Peyer's patch (tissue), 4 donors: ENCODE data around the gene BICRA.

ENCODE experiments used
- CTCF ChIP-seq, 6 experiments: fragments of 450-650 bp in 4 of 6; fragments of 200-600 bp in 2 of 6; sonication (generic) in 1 of 6; IDR thresholded peaks; one replicate each; pipeline ENCODE4 v1.5.1; 2017 to 2019; ENCODE audit warnings: antibody characterized with exemption in 6 of 6, mild to moderate bottlenecking in 3 of 6, moderate library complexity in 1 of 6
- POLR2A ChIP-seq, 2 donors: fragments of 450-650 bp; IDR thresholded peaks; one replicate each; pipeline ENCODE4 v1.5.1; 2017; ENCODE audit warnings: antibody characterized with exemption in 2 of 2, mild to moderate bottlenecking in 2 of 2, moderate library complexity in 2 of 2

DNA sequence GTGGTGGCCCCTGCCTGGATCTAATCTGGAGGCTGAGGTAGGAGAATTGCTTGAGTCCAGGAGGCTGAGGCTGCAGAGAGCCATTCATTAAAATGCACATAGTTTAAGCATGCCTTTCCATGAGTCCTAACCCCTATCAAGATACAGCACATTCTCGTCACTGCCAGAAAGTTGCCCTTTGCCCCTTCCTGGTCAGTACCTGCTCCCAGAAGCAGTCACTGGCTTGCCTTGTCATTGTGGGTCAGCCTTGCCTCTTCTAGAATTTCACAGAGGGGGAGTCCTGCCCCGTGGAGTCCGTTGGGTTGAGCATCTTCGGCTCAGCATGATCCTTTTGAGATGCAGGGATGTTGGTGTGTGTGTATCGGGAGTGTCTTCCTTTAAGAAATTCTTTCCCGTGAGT lies 10.8 kb downstream of the BICRA start:
- TF ChIP-seq CTCF (IDR thresholded peaks at IDR 0.05): no peak
- no peak for TF ChIP-seq POLR2A (IDR thresholded peaks at IDR 0.05)
